T-cell (primary cell): ENCODE measurements around the gene CYP1B1. TPM values are rescaled to one million over a fixed set of nuclear protein-coding genes. Genes with fewer than 3 reads are reported as not detected.

ENCODE experiments used
- ATAC-seq, 4 experiments: fragments of 200-7000 bp in 3 of 4; fragments of 150-1000 bp in 1 of 4; cut with Tn5 transposase; replicated peaks in 1 of 4; 1 replicate in 3 of 4; 2 replicates in 1 of 4; pipeline ENCODE4 v1.10.0; 2021; ENCODE audit warnings: moderate library complexity in 3 of 4, mild to moderate bottlenecking in 2 of 4, moderate number of reproducible peaks in 1 of 4
- CTCF ChIA-PET, 2 donors: fragments of 300-600 bp; sonication (Branson Sonifier 250); formaldehyde crosslinking; loops; one replicate each; lab custom pipeline; 2022; ENCODE audit warnings: antibody characterized with exemption in 2 of 2; lab: Charles Lee
- POLR2A ChIA-PET, 2 donors: fragments of 300-600 bp; sonication (Branson Sonifier 250); formaldehyde crosslinking; loops; one replicate each; lab custom pipeline; 2022; ENCODE audit warnings: antibody characterized with exemption in 2 of 2; lab: Charles Lee
- DNase-seq, 35 experiments: peaks; one replicate each; pipeline versions ENCODE4 v3.0.0 to v3.0.0-alpha.2; 2013 to 2023
- H3K27ac ChIP-seq: one replicate; pipeline ENCODE4 v1.5.1; 2013; ENCODE audit warnings: low read length
- H3K27me3 ChIP-seq, 2 experiments: replicated peaks in 1 of 2; 1 replicate in 1 of 2; 2 replicates in 1 of 2; pipeline versions ENCODE4 v1.6.1 to v1.7.0; 2013; ENCODE audit warnings: low read length in 1 of 2, mixed read lengths in 1 of 2; ENCODE audit not compliant: control insufficient read depth in 2 of 2, insufficient read depth in 2 of 2; ENCODE audit errors: extremely low read depth in 1 of 2
- H3K36me3 ChIP-seq, 2 donors: 1 replicate in 1 of 2; 2 replicates in 1 of 2; pipeline versions ENCODE4 v1.6.1 to v1.7.0; 2013; ENCODE audit warnings: low read length in 1 of 2; ENCODE audit not compliant: control insufficient read depth in 2 of 2, insufficient read depth in 1 of 2; ENCODE audit errors: extremely low read depth in 1 of 2
- H3K4me1 ChIP-seq, 2 experiments: 1 replicate in 1 of 2; 2 replicates in 1 of 2; pipeline versions ENCODE4 v1.6.1 to v1.7.0; 2013; ENCODE audit warnings: low read length in 2 of 2, mixed read lengths in 1 of 2; ENCODE audit not compliant: insufficient read depth in 2 of 2, control insufficient read depth in 1 of 2; ENCODE audit errors: extremely low read depth in 1 of 2
- H3K4me3 ChIP-seq, 2 donors: 1 replicate in 1 of 2; 2 replicates in 1 of 2; pipeline versions ENCODE4 v1.5.1 to v1.7.0; 2013; ENCODE audit warnings: mild to moderate bottlenecking in 2 of 2, low read length in 1 of 2, moderate library complexity in 1 of 2; ENCODE audit not compliant: control insufficient read depth in 1 of 2; ENCODE audit errors: extremely low read depth in 1 of 2
- H3K9me3 ChIP-seq: 2 replicates; pipeline ENCODE4 v1.7.0; 2013
- H3K27ac Mint-ChIP-seq, 2 donors: one replicate each; pipeline ENCODE4 v1.8.0; 2020 to 2021; ENCODE audit warnings: mild to moderate bottlenecking in 2 of 2, mixed read lengths in 2 of 2
- H3K27me3 Mint-ChIP-seq, 2 donors: one replicate each; pipeline ENCODE4 v1.8.0; 2021 to 2022; ENCODE audit warnings: mixed read lengths in 2 of 2
- H3K36me3 Mint-ChIP-seq: one replicate; pipeline ENCODE4 v1.8.0; 2021; ENCODE audit warnings: mixed read lengths
- H3K4me1 Mint-ChIP-seq, 3 donors: one replicate each; pipeline ENCODE4 v1.8.0; 2020 to 2022; ENCODE audit warnings: mixed read lengths in 3 of 3, mild to moderate bottlenecking in 1 of 3
- H3K4me3 Mint-ChIP-seq, 3 donors: one replicate each; pipeline ENCODE4 v1.8.0; 2020 to 2022; ENCODE audit warnings: mild to moderate bottlenecking in 3 of 3, mixed read lengths in 3 of 3, moderate library complexity in 3 of 3
- H3K9me3 Mint-ChIP-seq, 3 donors: one replicate each; pipeline ENCODE4 v1.8.0; 2020 to 2022; ENCODE audit warnings: mixed read lengths in 3 of 3
- WGBS: methylation state at CpG from one replicate; pipeline ENCODE4 v1.1.5; 2013; ENCODE audit warnings: missing lambda C conversion rate; ENCODE audit not compliant: insufficient coverage; 5-methylcytosine and 5-hydroxymethylcytosine counted together
- total RNA-seq, 35 experiments: library from RNA in 6 of 35; stranded (reverse) in 6 of 35; fragments of 120-200 nt in 1 of 35; gene quantifications; one replicate each; pipeline versions ENCODE4 v1.2.1 to v1.2.4 and lab custom pipeline; 2013 to 2026

CYP1B1 gene
- total RNA-seq, 5 donors from 2014 or later (not counting 1 experiment from before 2014, with no cell fraction given), result 0.66 to 0.85 (median 0.76) TPM; not detected in 2

- H3K27me3 Mint-ChIP-seq, result peaks cover 45 to 57% of the 10 kb centered on the region in 2 donors
- Histone ChIP-seq H3K4me1 (no peaks in the 10 kb centered on the region), H3K36me3 (no peaks in the 10 kb centered on the region), H3K9me3 (no peaks in the 10 kb centered on the region), H3K27ac (no peak overlapping the region), H3K27me3 (peaks cover 14 to 15% of the 10 kb centered on the region in 2 experiments), H3K4me3 (no peak overlapping the region)
- no CpG with 5 or more reads among the region's 2 CpGs for WGBS
- no peaks in the 10 kb centered on the region for H3K9me3 Mint-ChIP-seq
- no peaks in the 10 kb centered on the region for H3K36me3 Mint-ChIP-seq
- no peak for ATAC-seq
- CTCF ChIA-PET, result no interaction called here
- no peak overlapping the region for H3K4me3 Mint-ChIP-seq
- H3K4me1 Mint-ChIP-seq, result peaks cover 1 to 10% (median 4%) of the 10 kb centered on the region in 3 donors
- DNase-seq, result no peak
- H3K27ac Mint-ChIP-seq, result no peak overlapping the region
- POLR2A ChIA-PET, result interaction anchor here in 1 of 2 donors (0.6 kb wide), 1 partner anchor 1339 kb away, joined by 3 read pairs; no protein-coding TSS in a partner anchor
These were observed 43.0 kb downstream of the CYP1B1 start for GRCh38 chr2:38032946-38033345.

DNA sequence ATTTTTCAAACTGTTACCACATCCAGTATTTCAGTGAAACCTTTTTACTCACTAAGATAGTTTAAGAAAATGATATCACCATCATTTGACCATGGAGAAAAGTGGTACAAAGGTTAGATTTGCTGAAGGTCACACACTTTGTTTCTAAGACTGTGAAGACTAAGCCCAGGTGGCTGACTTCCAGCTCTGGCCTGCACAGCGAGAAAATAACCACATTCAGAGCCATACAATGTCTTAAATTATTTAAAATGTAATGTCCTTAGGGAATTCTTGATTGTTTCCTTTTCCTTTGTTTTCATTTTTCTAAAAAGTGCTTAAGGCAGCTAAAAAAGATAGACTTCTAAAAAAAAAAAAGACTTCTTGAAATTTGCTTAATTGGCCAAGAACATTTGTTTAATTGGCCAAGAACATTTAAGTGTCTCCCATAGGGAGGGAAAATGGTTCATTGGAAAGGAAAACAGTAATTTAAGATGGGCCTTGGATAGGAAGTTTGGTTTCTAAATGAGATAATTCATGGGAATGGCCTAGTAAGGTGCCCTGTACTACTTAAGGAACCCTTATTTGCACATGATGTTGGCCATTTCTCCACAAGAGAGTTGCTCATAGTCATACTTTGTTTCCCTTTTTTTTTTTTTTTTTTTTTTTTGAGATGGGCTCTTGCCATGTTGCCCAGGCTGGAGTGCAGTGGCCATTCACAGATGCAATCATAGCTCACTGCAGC, 45.2 kb downstream of the CYP1B1 start:
- no peaks in the 10 kb centered on the region for H3K9me3 ChIP-seq
- DNase-seq, result no peak
- no peak overlapping the region for H3K4me3 Mint-ChIP-seq
- H3K27ac Mint-ChIP-seq, result no peak overlapping the region
- H3K27me3 Mint-ChIP-seq, result peaks cover 24 to 36% of the 10 kb centered on the region in 2 donors
- no peaks in the 10 kb centered on the region for H3K4me1 ChIP-seq
- POLR2A ChIA-PET, result no interaction called here
- ATAC-seq, result no peak
- peaks cover 0 to 7% (median 0%) of the 10 kb centered on the region in 3 donors for H3K4me1 Mint-ChIP-seq
- no peaks in the 10 kb centered on the region for H3K9me3 Mint-ChIP-seq
- no peak overlapping the region for H3K4me3 ChIP-seq
- no peaks in the 10 kb centered on the region for H3K36me3 ChIP-seq
- WGBS, result no CpG with 5 or more reads among the region's 1 CpG
- no peak overlapping the region for H3K27ac ChIP-seq
- peaks cover 0 to 9% of the 10 kb centered on the region in 2 experiments for H3K27me3 ChIP-seq
- CTCF ChIA-PET, result no interaction called here
- no peaks in the 10 kb centered on the region for H3K36me3 Mint-ChIP-seq

- Mint-ChIP-seq H3K4me3 (no peak overlapping the region), H3K36me3 (no peaks in the 10 kb centered on the region), H3K27me3 (peaks cover 19 to 28% of the 10 kb centered on the region in 2 donors), H3K9me3 (no peaks in the 10 kb centered on the region), H3K27ac (no peak overlapping the region), H3K4me1 (peaks cover 0 to 7% (median 0%) of the 10 kb centered on the region in 3 donors)
- DNase-seq (no peak), ATAC-seq (no peak)
- Histone ChIP-seq H3K36me3 (no peaks in the 10 kb centered on the region), H3K9me3 (no peaks in the 10 kb centered on the region), H3K27me3 (peaks cover 0 to 9% of the 10 kb centered on the region in 2 experiments), H3K4me1 (no peaks in the 10 kb centered on the region), H3K4me3 (no peak overlapping the region), H3K27ac (no peak overlapping the region)
- 93% methylated on average over 3 of the region's 5 CpGs for WGBS
- POLR2A ChIA-PET, result no interaction called here
- CTCF ChIA-PET, result no interaction called here
These were observed 46.4 kb downstream of the CYP1B1 start for GRCh38 chr2:38029512-38029911.

- peaks cover 15 to 25% of the 10 kb centered on the region in 2 donors for H3K27me3 Mint-ChIP-seq
- Histone ChIP-seq H3K9me3 (no peaks in the 10 kb centered on the region), H3K36me3 (no peaks in the 10 kb centered on the region), H3K4me1 (no peaks in the 10 kb centered on the region), H3K27ac (no peak overlapping the region), H3K27me3 (peaks cover 0 to 9% of the 10 kb centered on the region in 2 experiments), H3K4me3 (no peak overlapping the region)
- H3K9me3 Mint-ChIP-seq, result no peaks in the 10 kb centered on the region
- H3K4me1 Mint-ChIP-seq, result peaks cover 0 to 7% (median 0%) of the 10 kb centered on the region in 3 donors
- DNase-seq, result no peak
- no peak for ATAC-seq
- 83% methylated on average over 2 of the region's 4 CpGs for WGBS
- CTCF ChIA-PET, result no interaction called here
- H3K4me3 Mint-ChIP-seq, result no peak overlapping the region
- H3K36me3 Mint-ChIP-seq, result no peaks in the 10 kb centered on the region
- no peak overlapping the region for H3K27ac Mint-ChIP-seq
- POLR2A ChIA-PET, result no interaction called here
These were observed 47.1 kb downstream of the CYP1B1 start for GRCh38 chr2:38028829-38029228.

DNA sequence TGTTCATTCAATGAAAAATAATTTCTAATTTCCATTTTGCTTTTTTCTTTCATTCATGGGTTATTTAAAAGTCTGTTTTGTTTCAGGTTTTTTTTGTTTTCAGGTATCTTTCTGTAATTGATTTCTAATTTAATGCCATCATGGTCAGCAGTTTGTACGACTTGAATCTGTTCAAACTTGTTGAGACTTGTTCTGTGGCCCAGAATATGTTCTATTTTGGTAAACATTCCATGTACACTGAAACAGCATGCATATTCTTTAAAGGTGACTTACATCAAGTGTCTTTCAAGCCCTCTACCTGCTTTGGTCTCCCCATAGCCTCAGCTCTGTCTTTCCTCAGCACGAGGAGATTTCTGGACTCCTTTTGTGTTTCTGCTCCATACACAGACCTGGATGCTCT, 49.1 kb downstream of the CYP1B1 start:
- no peak overlapping the region for H3K4me3 ChIP-seq
- ChIA-PET POLR2A (no interaction called here), CTCF (no interaction called here)
- no peak overlapping the region for H3K27ac ChIP-seq
- ATAC-seq (no peak), DNase-seq (no peak)
- peaks cover 11 to 18% of the 10 kb centered on the region in 2 donors for H3K27me3 Mint-ChIP-seq
- 90% methylated on average over 2 of the region's 2 CpGs for WGBS
- H3K9me3 ChIP-seq, result no peaks in the 10 kb centered on the region
- H3K36me3 Mint-ChIP-seq, result no peaks in the 10 kb centered on the region
- peaks cover 0 to 9% of the 10 kb centered on the region in 2 experiments for H3K27me3 ChIP-seq
- H3K4me1 ChIP-seq, result no peaks in the 10 kb centered on the region
- H3K9me3 Mint-ChIP-seq, result no peaks in the 10 kb centered on the region
- H3K36me3 ChIP-seq, result no peaks in the 10 kb centered on the region
- H3K4me1 Mint-ChIP-seq, result peaks cover 0 to 7% (median 0%) of the 10 kb centered on the region in 3 donors
- H3K27ac Mint-ChIP-seq, result no peak overlapping the region
- H3K4me3 Mint-ChIP-seq, result no peak overlapping the region

DNA sequence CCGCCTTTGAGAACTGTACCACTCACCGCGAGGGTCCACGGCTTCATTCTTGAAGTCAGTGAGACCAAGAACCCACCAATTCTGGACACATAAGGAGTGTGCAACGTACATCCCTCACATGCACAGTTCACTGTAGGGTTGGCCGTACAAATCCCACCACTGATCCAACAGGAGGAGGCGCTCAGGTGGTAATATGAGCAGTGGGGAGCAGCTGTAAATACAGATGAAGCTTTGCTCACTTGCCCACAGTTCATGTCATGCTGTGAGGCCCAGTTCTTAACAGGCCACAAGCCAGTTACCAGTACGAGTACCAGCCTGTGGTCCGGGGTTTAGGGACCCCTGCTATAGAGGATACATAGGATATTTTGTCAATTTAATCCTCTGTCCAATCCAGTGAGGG, 54.4 kb downstream of the CYP1B1 start:
- no peaks in the 10 kb centered on the region for H3K9me3 ChIP-seq
- H3K27me3 Mint-ChIP-seq, result no peaks in the 10 kb centered on the region
- H3K9me3 Mint-ChIP-seq, result no peaks in the 10 kb centered on the region
- H3K4me3 Mint-ChIP-seq, result no peak overlapping the region
- ChIA-PET CTCF (no interaction called here), POLR2A (no interaction called here)
- ATAC-seq (no peak), DNase-seq (no peak)
- H3K36me3 ChIP-seq, result no peaks in the 10 kb centered on the region
- H3K4me1 Mint-ChIP-seq, result no peaks in the 10 kb centered on the region
- H3K27ac Mint-ChIP-seq, result no peak overlapping the region
- no peak overlapping the region for H3K27ac ChIP-seq
- 100% methylated on average over 4 of the region's 9 CpGs for WGBS
- H3K36me3 Mint-ChIP-seq, result peaks cover 9% of the 10 kb centered on the region
- no peaks in the 10 kb centered on the region for H3K4me1 ChIP-seq
- H3K27me3 ChIP-seq, result no peaks in the 10 kb centered on the region
- H3K4me3 ChIP-seq, result no peak overlapping the region
